DND-41 (cell line): Measurements from ENCODE around the gene AHSG.
"Not testable (repeated sequence)": the region's sequence is repeated elsewhere in the genome, so short reads cannot be mapped to it uniquely, and the experiment has no call there.

Experiments used
- ATAC-seq: fragments of 200-7000 bp; cut with Tn5 transposase; 3 replicates; pipeline ENCODE4 v1.9.1; 2021; ENCODE audit warnings: low read depth; ENCODE audit not compliant: insufficient read depth
- DNase-seq: peaks from one replicate; pipeline ENCODE4 v3.0.0-alpha.2; 2020
- H2AFZ ChIP-seq: 2 replicates; pipeline ENCODE4 v1.6.0; 2012; ENCODE audit warnings: low read depth, low read length
- H3K27ac ChIP-seq: 2 replicates; pipeline ENCODE4 v1.5.1; 2012; ENCODE audit warnings: low read length, inconsistent platforms
- H3K27me3 ChIP-seq: fragments of 200-600 bp; sonication (generic); 2 replicates; pipeline ENCODE4 v1.6.0; 2012; ENCODE audit warnings: low read length, mild to moderate bottlenecking, inconsistent platforms; ENCODE audit not compliant: insufficient read depth, poor library complexity
- H3K36me3 ChIP-seq: 2 replicates; pipeline ENCODE4 v1.5.1; 2012; ENCODE audit warnings: low read length, inconsistent platforms; ENCODE audit not compliant: insufficient read depth
- H3K4me1 ChIP-seq: 2 replicates; pipeline ENCODE4 v1.5.1; 2012; ENCODE audit warnings: mild to moderate bottlenecking, low read length; ENCODE audit not compliant: insufficient read depth
- H3K4me2 ChIP-seq: 2 replicates; pipeline ENCODE4 v1.6.0; 2012; ENCODE audit warnings: mild to moderate bottlenecking, moderate library complexity, low read length, inconsistent platforms; ENCODE audit not compliant: insufficient read depth
- H3K4me3 ChIP-seq, 2 experiments: fragments of 200-600 bp in 1 of 2; shearing (Covaris generic) in 1 of 2; 2 replicates each; pipeline ENCODE4 v1.5.1; 2012 to 2016; ENCODE audit warnings: inconsistent platforms in 2 of 2, low read length in 2 of 2, mild to moderate bottlenecking in 2 of 2, low read depth in 1 of 2, moderate library complexity in 1 of 2
- H3K79me2 ChIP-seq: 2 replicates; pipeline ENCODE4 v1.6.0; 2012; ENCODE audit warnings: low read length, inconsistent platforms; ENCODE audit not compliant: insufficient read depth
- H3K9ac ChIP-seq: 2 replicates; pipeline ENCODE4 v1.6.0; 2012; ENCODE audit warnings: low read depth, mild to moderate bottlenecking, inconsistent platforms, low read length, moderate library complexity
- H3K9me3 ChIP-seq: 2 replicates; pipeline ENCODE4 v1.5.1; 2012; ENCODE audit warnings: low read length, moderate library complexity, mild to moderate bottlenecking, inconsistent platforms; ENCODE audit not compliant: insufficient read depth, severe bottlenecking
- H4K20me1 ChIP-seq: 2 replicates; pipeline ENCODE4 v1.6.0; 2012; ENCODE audit warnings: low read length; ENCODE audit not compliant: insufficient read depth
- CTCF ChIP-seq: IDR thresholded peaks from 2 replicates; pipeline ENCODE4 v1.5.1; 2012; ENCODE audit warnings: borderline replicate concordance, low read length, moderate library complexity, mild to moderate bottlenecking; ENCODE audit not compliant: poor library complexity, severe bottlenecking; ENCODE audit errors: extremely low read depth
- EZH2 ChIP-seq: IDR thresholded peaks from 3 replicates; pipeline ENCODE4 v1.6.1; 2012; ENCODE audit warnings: borderline replicate concordance, low read depth, mild to moderate bottlenecking, moderate library complexity, low read length, inconsistent platforms; ENCODE audit not compliant: severe bottlenecking

Gene AHSG

GRCh38 chr3:186630950-186631641 is 18.2 kb downstream of the AHSG start:
- Histone ChIP-seq H3K4me2 (no peak overlapping the region), H3K9ac (no peak overlapping the region), H3K9me3 (no peaks in the 10 kb centered on the region), H3K4me3 (no peak overlapping the region), H3K27ac (no peak overlapping the region), H4K20me1 (no peaks in the 10 kb centered on the region), H3K79me2 (no peaks in the 10 kb centered on the region), H2AFZ (no peak overlapping the region), H3K27me3 (peaks cover 9% of the 10 kb centered on the region), H3K36me3 (no peaks in the 10 kb centered on the region), H3K4me1 (no peaks in the 10 kb centered on the region)
- no peak for TF ChIP-seq CTCF
- TF ChIP-seq EZH2: no peak
- no peak for DNase-seq
- no peak for ATAC-seq

- no peak for TF ChIP-seq EZH2
- TF ChIP-seq CTCF: no peak
- H3K36me3 ChIP-seq: no peaks in the 10 kb centered on the region
These were observed 20.6 kb downstream of the AHSG start for GRCh38 chr3:186633481-186633880.

GRCh38 chr3:186634207-186634606 is 21.3 kb downstream of the AHSG start:
- H3K36me3 ChIP-seq, H3K79me2 ChIP-seq, H3K9ac ChIP-seq, H4K20me1 ChIP-seq, H3K27ac ChIP-seq, H3K4me2 ChIP-seq, H2AFZ ChIP-seq, ATAC-seq, H3K9me3 ChIP-seq, DNase-seq, H3K4me1 ChIP-seq, H3K4me3 ChIP-seq: not testable (repeated sequence)
- H3K27me3 ChIP-seq: peaks cover 21% of the 10 kb centered on the region

More at GRCh38 chr3:186633481-186633880, 20.6 kb downstream of the AHSG start:
- no peak overlapping the region for H3K9ac ChIP-seq
- no peaks in the 10 kb centered on the region for H3K4me1 ChIP-seq
- no peak overlapping the region for H3K27ac ChIP-seq
- no peak overlapping the region for H3K4me3 ChIP-seq
- DNase-seq: no peak
- no peak overlapping the region for H3K4me2 ChIP-seq
- no peak for ATAC-seq
- no peak overlapping the region for H2AFZ ChIP-seq
- no peaks in the 10 kb centered on the region for H4K20me1 ChIP-seq
- H3K27me3 ChIP-seq: peaks cover 21% of the 10 kb centered on the region
- H3K9me3 ChIP-seq: no peaks in the 10 kb centered on the region
- H3K79me2 ChIP-seq: no peaks in the 10 kb centered on the region

GRCh38 chr3:186635532-186635931 is 22.7 kb downstream of the AHSG start:
- no peak overlapping the region for H3K4me3 ChIP-seq
- no peak overlapping the region for H2AFZ ChIP-seq
- H3K9ac ChIP-seq: no peak overlapping the region
- no peaks in the 10 kb centered on the region for H4K20me1 ChIP-seq
- H3K79me2 ChIP-seq: no peaks in the 10 kb centered on the region
- TF ChIP-seq EZH2: no peak
- no peak for TF ChIP-seq CTCF
- DNase-seq (no peak), ATAC-seq (no peak)
- H3K9me3 ChIP-seq: no peaks in the 10 kb centered on the region
- peaks cover 24% of the 10 kb centered on the region for H3K27me3 ChIP-seq
- H3K4me1 ChIP-seq: no peaks in the 10 kb centered on the region
- H3K36me3 ChIP-seq: no peaks in the 10 kb centered on the region
- H3K27ac ChIP-seq: no peak overlapping the region
- no peak overlapping the region for H3K4me2 ChIP-seq
